Activated T-cell treated with anti-CD3 and anti-CD28 coated beads for 24 hours (primary cell): Measurements from ENCODE around the gene LRRC71.

Experiments used
- DNase-seq: peaks from one replicate; pipeline ENCODE4 v3.0.0-alpha.2; 2020; ENCODE audit warnings: low read depth

Gene LRRC71

DNA sequence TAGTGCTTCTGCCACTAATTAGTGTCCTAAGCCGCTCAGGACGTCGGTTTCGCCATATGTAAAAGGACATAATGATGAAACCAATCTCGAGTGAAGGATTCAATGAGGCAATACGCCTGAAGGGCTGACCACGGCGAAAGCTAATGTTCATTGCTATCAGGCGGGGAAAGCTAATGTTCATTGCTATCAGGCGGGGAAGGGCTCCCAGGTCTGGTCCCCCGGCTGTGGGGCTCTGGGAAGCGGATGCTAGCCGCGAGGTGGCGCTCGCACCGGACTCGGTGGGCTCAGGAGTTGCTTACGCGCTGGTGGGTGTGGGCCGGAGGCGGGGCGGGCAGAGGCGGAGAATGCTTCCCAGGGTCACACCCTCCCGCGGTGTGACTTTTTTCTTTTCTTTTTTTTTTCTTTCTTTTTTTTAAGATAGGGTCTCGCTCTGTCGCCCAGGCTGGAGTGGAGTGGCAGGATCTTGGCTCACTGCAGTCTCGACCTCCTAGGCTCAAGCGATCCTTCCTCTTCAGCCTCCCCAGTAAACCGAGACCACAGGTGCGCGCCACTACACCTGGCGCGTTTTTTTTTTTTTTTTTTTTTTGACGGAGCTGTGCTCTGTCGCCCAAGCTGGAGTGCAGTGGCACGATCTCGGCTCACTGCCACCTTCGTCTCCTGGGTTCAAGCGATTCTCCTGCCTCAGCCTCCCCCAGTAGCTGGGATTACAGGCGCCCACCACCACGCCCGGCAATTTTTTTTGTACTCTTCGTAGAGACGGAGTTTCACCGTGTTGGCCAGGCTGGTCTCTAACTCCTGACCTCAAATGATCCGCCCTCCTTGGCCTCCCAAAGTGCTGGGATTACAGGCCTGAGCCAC is 28.0 kb upstream of the LRRC71 start:
- peak; percentile 78 for DNase-seq

DNA sequence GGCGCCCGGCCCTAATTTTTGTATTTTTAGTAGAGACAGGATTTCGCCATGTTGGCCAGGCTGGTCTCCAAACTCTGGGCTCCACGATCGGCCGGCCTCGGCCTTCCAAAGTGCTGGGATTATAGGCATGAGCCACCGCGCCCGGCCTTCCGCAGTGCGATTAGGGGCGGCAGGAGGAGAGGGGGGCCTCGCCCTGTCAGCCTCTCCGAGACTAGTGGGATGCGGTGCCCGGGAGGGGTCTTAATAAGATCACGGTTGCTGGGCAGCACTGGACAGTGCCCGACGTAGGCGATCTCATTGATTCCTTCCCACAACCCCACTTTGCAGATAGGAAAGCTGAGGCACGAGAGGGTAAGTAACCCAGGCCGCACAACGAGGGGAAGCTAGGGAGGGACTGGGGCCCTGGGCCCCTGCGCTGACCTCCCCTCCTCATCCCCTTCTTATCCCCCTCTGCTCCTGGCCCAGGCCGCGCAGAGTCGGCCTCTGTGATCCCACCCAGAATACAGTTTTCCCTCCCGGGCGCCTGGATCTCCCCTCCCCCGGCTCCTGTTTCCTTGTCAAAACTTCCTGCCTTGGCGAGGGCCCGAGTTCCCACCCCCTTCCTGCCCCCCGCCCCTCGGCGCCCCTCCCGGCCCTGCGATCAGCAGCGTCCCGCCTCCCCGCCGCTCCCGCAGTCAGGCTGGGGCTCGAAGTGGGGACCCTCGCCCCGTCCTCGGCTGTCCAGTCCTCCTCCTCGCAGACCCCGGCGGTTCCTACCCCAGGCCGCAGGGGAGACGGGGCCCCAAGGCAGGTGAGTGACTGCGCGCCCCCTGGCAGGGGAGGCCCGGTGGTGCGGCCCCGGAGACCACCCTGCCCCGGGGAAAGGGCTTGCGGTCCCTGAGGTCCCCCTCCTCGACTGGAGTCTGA is 27.1 kb upstream of the LRRC71 start, which contains the start of gene PEAR1:
PEAR1 (plus strand) TSS at position 671 of the 906 bp plus-strand sequence. CDS start 10,209 bp downstream, outside the sequence.
- DNase-seq, result no peak

DNA sequence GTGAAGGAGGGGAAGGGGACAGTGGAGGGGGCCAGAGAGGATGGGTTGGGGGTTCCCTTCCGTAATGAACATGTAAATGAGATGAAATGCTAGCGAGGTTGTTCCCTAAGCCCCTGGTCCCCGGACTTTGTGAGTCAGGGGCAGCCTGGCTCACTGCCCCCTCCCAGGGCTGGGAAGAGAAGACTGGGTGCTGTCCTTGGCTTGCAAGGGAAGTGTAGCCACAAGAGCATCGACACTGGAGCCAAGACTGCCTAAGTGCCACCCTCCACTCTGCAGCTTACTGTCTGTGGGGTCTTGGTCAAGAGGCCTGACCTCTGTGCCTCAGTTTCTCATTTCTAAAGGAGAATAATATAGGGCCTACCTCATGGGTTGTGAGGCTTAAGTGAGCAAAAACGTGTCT is 26.4 kb upstream of the LRRC71 start:
- DNase-seq, result no peak

DNA sequence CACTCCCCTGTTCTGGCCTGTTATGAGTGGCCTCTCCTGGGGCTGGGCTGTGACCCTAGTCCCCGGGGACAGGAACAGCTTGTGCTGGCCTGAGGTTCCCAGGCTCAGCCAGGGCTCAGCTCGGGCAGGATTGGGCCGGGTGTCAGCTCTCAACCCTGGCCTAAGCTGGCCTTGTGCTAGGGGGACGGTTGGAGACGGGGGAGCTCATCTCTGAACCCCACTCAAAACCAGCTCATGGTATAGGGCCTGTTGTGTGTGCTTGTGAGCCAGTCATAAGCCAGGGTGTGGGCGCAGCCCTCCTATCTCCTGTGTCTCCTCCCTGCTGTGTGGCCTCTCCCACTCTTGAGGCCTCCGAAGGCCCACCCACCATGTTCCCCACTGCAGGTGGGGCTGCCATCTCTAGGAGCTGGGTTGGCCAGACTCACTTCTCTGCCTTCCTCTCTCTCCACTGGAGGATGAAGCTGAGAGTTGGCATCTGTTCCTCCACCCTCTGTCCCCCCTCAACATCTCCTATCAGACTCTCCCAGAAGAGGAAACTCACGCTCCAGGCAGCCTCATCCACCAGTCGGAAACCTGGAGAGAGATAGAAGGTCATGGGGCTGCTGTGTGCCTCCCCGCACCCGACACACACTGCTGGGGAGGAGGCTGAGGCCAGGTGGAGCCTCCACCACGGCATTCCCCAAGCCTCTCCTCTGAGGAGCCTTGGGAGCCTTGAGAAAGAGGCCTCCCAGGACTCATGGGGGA is 25.5 kb upstream of the LRRC71 start:
- no peak for DNase-seq

DNA sequence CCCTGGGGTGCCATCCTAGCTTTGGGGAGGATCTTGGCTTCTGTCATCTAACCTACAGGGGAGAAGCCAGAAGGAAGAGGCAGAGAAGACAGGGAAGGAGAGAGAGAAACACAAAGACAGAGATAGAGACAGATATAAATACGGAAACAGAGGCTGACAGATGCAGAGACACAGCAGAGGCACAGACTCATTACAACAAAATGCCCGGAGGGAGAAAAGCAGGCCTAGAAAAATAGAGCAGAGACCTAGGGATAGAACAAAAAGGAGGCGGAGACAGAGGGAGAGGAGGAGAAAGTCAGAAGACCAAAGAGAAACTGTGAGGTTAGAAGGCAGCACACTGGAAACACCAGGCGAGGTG is 25.0 kb upstream of the LRRC71 start:
- DNase-seq, result no peak

DNA sequence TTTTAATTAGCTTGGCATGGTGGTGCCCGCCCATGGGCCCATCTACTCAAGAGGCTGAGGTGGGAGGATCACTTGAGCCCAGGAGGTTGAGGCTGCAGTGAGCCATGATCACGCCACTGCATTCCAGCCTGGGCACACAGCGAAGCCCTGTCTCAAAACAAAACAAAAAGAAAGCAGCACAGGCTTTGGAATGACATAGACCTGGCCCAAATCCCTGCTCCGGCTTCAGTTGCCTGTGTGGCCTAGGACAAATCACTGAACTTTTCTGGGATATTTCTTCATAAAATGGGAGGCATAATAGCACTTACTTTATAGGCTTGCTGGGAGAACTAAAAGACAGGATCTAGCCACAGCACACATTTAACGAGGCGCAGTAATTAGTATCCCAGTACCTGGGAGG is 24.5 kb upstream of the LRRC71 start:
- no peak for DNase-seq

DNA sequence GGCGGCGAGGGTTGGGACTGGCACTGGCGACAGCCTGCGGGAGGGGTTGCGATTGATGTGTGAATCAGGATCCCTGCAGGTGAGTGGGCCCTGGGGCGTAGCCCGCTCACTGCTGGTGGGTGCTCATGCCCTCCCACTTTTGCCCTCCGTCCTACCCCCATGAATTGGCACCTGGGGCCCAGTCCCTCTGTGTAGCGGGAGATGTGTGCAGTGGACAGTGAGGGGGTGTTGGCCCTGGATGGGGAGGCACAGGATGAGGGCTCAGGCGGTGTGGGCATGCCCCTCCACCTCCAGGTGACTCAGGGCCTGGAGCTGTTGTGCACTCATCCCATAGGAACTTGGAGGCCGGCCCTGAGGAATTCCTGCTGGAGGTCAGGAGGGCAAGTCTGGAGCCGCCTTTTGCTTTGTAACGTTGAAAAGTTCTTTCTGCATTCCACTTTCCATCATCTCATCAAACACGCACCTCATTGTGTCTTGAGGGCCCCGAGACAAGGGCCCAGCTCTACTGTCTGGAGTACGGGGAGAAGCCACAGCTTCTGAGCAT is 23.9 kb upstream of the LRRC71 start:
- no peak for DNase-seq

DNA sequence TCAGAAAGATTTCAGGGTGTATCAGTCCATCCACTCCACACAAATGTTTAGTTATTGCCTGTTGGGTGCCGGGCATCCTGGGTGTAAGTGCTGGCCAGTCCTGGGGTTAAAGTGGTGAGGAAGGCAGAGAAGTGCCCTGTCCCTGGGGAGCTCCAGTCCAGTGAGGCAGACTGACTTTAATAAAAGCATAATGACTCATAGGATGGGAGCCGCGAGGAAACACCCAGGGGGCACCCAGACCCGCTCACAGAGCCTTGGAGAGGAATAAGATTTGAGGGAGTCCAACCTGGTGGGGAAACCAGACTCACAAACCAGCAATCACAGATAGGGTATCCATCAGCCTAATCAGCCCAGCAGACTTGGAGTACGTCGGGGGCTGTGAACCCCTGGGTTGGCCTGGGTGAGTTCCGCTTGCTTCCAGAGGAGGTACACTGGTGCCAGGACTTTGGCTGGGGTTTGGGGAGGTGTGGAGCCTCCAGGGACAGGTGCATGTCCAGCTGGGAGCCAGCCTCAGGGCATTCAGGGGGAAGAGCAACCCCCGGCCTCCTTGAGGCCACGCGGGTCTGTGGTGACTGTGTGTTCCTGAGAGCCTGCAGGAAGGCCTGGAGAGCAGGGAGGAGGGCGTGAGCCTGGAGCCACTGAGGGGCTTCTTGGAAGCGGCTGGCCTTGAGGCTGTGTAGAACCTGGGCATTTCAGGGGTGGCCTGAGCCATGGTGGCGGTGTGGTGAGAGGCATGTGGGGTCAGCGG is 23.2 kb upstream of the LRRC71 start:
- DNase-seq, result no peak

DNA sequence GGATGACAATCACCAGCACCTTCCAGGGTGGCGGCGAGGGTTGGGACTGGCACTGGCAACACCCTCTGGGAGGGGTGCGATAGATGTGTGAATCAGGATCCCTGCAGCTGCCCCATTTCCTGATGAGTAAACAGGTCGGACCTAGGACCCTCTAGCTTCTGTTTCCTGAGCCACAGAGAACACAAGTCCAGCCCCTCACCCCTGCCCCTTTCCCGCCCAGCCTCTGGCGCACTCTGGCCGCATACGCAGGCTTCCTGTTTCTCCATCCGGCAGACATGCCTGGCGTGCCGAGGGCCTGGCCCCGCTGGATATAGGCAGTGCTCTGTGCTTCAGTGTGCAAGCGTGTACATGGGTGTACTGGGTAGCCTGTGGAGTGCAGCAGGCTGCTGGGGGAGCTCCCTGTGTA is 22.3 kb upstream of the LRRC71 start:
- no peak for DNase-seq

DNA sequence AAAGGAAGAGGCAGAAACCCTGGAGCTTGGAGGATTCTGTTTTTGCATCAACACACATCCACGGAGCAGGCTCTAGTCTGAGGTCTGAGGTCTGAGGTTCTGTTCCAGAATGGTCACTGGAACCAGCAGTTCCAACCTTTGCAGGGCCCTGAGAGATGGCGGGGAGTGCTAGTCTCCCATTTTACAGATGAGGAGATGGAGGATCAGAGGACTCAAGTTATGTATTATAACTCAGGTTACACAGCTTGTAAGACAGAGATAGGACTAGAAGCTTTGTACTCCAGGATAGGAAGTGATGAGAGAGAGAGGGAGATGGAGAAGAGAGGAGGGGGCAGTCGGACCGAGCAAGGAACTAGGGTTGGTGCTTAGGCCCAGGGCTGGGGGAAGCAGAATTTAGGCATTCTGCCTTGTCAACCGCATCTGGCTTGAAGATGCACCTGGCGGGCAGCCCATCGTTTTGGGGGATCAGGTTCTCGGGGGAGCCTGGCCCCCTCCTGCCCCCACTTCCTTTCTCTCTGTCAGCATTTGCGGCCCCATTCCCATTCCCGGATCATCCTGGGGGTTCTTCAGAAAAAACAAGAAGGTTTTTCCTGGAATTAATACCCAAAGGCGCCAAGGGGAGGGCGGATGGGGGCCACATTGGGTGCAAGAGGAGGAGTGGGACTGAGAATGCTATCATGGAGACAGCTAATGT is 21.3 kb upstream of the LRRC71 start:
- no peak for DNase-seq

DNA sequence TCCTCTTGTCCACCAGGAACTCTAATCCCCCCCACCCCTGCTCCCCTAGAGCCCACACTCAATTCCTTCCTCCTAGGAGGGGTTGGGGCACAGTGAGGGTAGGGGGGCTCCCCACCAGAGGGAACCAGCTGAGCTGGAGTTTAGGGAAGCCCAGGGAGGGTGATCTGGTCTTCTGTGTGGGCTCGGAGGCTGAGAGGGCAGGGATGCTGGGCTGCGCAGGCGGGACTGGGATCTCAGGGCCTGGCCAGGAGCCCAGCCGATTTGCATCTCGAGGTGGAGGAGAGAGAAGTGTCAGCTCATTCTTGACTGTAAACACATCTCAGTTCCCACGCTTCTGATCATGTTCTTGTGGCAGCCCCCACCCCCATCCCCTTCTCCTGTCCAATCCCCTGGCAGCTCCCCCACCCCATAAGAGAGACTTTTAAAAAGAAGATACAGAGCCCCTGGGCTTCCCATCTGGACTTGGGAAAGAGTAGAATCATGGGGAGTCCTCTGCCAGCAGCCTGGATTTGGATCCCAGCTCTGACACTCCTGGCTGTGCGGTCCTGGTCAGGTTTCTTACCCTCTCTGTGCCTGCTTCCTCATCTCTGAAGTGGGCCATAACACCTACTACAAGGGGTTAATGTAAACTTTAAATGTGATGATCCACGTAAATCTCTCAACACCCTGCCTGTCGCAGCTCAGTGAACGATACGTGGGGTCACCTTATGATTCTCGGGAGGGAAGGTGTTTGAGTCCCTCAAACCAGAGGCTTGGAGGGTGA is 20.3 kb upstream of the LRRC71 start:
- DNase-seq, result no peak

DNA sequence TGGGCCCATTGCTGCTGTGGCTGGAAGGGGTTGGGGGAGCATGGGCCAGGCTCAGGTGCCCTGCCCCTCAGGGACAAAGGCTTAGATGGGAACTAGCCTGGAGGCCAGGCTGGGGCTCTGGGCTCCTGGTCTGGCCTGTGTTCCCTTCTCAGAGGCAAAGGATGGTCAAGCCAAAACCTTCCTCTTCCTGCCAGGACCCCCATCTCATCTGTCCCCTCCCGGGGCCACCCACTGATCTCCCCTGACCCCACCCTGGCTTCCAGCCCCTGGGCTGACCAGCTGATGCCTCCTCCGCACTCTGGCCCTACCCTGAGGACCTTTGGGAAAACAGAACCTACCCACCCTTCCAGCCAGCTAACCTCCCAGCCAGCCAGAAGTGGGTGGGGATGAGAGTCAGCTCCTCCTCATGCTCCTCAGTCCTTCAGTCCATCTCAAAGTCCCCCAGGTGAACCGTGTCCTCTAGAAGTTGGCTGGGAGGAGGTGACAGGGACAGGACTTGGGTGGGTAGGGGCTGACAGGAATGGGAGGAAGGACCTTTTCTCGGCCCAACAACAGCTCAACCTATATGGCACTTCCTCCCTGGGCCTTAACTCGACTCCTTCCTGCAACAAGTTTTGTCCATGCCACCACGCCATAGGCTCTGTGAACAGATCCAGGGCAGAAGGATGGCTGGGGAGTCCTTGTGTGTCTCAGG is 19.4 kb upstream of the LRRC71 start:
- DNase-seq, result no peak

DNA sequence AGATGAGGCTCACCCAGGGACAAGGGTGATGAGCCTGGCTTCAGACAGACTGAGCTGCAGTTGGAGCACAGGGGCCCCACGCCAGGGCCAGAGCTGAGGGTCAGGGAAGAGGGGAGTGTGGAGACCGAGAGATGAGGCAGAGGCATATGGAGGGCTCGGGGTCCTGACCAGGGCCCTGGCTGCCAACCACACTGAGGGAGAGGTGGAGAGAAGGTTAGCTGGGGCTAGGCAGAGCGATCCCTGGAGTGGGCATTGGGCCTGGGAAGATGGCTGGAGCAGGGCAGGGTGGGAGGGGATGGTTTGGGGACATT is 18.9 kb upstream of the LRRC71 start:
- no peak for DNase-seq

DNA sequence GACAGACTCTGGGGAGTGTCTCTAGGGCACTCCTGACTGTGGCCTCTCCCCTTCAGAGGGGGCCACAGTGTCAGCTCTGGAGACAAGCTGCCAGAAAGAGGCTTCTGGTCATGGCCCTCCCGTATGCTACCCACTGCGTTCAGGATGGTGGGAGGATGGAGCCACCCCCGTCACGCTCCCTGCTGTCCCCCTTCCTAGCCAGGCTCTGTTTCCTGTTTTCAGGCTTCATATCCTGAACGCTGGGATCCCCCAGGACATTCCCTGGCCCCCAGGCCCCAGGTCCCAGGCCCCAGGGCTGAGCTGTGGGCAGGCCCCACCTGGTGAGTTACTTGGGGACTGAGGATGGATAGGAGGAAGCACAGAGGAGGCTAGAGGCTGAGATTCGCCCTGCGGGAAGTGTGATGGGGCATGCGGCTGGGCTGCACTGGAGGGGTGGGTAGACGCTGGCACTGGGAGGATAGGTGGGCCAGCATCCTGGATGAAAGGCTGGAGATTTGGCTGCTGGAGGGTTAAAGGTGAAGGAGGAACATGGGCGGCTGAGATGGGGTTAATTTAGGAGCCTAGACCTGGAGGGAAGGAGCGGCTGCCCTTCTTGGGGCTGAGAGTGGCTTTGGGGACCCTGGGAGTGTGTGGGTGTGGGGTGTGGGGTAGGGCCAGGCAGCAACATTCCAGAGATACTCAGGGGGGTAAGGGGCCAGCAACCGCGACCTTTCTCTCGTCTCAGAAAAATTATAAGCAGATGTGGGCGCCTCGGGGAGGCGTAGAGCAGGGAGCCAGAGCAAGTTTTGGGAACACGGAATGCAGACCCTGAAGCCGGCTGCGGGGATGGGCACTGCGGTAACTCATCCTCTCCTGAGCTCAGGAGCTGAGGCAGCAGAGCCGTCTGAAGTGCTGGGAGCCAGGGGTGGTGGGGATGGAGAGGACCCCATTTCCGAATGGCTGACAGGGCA is 18.2 kb upstream of the LRRC71 start:
- DNase-seq, result no peak

DNA sequence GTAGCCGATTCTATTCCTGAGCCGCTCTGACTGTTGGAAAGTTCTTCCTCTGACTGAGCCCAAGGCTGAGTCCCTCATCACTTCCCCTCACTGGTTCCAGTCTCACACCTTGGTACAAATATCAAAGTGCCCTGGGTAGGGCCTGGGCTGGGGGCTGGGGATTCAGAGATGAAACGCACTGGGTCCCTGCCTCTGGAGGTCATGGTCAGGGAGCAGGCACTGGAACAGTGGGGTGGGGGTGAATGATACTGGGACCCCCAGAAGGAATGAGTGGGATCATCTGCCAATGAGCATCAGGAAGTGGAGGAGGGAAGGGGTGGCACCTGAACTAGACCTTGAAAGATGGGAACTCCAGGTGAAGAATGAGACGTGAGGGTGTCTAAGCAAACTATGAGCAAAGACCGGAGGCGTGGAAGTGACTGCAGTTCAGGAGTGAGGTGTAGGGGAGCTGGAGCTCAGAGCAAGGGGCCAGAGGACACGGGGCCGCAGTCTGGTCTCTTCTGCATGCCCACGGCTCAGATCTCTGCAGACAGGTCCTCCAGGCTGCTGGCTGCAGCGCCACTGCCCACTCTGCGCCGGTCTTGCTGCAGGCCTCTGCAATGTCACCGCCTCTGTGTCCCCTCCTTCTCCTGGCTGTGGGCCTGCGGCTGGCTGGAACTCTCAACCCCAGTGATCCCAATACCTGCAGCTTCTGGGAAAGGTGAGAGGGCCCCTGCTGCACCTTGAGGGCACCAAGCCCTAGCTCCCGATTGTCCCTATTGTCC is 16.9 kb upstream of the LRRC71 start:
- DNase-seq, result no peak

DNA sequence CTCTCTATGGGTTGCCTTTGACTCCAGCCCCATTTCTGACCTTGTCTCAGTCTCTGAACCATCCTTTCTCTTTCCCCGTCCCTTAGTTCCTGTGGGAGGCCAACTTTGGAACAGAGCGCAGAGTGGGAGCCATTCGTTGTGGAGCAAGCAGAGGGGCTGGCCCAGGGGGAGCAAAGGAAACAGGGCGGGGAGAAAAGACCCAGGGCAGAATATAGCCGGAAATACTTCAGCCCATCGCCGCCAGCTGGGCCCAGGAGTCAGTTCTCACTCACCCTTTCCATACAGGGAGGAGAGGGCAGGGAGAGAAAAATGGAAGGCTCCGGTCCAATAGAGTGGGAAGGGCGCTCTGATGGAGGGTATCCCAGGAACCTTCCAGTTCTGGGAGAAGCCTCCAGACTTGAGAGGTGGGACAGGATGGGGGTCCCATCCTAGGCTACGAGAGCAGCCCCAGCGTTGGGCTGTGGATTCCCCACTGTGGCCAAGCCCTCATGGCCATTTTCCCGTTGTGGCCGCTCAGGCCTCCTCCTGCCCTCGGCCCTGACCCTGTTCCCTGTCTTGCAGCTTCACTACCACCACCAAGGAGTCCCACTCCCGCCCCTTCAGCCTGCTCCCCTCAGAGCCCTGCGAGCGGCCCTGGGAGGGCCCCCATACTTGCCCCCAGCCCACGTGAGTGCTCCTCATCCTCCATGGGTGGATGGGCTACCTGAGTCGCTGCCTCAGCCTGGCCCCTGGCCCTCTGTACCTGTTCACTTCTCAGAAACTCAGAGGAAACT is 16.1 kb upstream of the LRRC71 start:
- no peak for DNase-seq

DNA sequence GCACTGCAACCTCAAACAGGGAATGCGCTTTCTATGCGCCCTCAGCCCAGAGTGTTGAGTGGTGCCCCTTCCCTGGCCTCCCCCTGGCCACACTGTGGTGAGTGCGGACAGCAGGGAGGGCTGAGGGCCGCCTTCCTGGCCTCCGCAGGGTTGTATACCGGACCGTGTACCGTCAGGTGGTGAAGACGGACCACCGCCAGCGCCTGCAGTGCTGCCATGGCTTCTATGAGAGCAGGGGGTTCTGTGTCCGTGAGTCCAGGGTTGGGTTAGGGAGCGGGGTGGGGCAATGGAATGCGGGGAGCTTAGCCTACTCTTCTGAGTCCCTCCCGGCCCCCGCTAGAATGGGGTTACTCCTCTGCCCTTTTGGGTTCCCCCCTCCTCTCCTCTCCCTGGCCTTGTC is 15.3 kb upstream of the LRRC71 start:
- DNase-seq, result no peak
